ENCODE data around the gene CTNNBL1.

GRCh38 chr20:37879843-37880242, 186.0 kb downstream of the CTNNBL1 start:
- TF ChIP-seq CTCF (IDR thresholded peaks at IDR 0.05) (no peak), EP300 (IDR thresholded peaks at IDR 0.05) (no peak)

All from esophagus muscularis mucosa (tissue), 3 donors.